EH (cell line): ENCODE results near the gene OR10G7.
"Not testable (repeated sequence)": the region's sequence is repeated elsewhere in the genome, so short reads cannot be mapped to it uniquely, and the experiment has no call there.

Experiments
- DNase-seq: peaks from one replicate; pipeline ENCODE4 v3.0.0-alpha.2; 2015; ENCODE audit warnings: low read depth

Gene OR10G7

DNA sequence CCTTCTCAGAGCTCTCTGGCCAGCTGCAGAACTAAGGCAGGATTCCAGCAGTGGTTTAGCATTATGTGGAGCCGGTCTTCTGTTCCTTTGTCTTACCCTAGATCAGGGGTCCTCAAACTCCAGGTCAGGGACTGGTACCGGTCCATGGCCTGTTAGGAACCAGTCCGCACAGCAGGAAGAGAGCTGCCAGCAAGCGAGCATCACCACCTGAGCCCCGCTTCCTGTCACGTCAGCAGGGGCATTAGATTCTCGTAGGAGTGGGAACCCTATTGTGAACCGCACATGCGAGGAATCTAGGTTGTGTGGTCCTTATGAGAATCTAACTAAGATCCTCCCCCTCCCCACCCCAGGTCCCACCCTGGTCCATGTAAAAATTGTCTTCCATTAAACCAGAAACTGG, 1.6 kb downstream of the OR10G7 start:
- no peak for DNase-seq

DNA sequence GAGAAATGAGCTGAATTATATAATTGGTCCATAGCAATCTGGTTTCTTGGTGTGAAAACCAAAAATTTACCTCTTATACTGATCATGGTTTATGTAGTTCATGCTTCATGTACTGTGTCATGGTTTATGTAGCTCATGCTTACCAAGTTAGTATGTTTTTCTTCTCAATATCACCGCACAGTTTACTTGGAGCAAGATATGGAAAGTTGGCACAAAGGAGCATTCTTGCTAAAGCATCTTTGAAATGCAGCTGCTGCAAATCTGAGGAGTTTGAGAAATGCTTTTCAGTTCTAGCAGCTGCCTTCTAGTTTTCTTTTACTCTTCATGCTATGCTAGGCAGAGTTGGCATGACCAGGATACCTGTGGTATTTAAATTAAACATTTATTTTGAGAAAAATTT, 4.5 kb downstream of the OR10G7 start:
- no peak for DNase-seq

DNA sequence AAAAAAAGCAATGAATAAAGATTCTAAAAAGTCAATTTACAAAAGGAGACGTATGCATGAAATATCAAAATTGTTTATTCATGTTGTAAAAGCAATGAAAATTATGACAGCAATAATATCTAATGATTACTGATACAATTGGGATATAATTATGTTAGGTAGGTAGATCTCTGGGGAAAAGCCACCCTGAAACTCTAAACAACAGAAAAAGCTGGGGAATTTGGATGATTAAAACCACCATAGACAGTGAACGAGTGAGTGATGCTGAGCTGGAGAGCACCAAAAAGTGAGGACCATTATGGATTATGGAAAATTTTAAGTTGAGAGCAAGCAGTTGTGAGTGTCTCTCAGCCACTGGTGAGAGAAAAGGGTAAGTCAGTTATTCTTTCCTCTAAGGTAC, 14.6 kb downstream of the OR10G7 start, which contains the start of gene OR10G8:
Gene OR10G8, plus strand, starts transcription at position 301 of the 400 bp plus-strand sequence. CDS start 2,825 bp downstream, outside the sequence.
- no peak for DNase-seq

DNA sequence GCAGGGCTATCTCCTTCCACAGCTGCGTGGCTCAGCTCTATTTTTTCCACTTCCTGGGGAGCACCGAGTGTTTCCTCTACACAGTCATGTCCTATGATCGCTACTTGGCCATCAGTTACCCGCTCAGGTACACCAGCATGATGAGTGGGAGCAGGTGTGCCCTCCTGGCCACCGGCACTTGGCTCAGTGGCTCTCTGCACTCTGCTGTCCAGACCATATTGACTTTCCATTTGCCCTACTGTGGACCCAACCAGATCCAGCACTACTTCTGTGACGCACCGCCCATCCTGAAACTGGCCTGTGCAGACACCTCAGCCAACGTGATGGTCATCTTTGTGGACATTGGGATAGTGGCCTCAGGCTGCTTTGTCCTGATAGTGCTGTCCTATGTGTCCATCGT, 25.3 kb downstream of the OR10G7 start:
- DNase-seq = not testable (repeated sequence)

DNA sequence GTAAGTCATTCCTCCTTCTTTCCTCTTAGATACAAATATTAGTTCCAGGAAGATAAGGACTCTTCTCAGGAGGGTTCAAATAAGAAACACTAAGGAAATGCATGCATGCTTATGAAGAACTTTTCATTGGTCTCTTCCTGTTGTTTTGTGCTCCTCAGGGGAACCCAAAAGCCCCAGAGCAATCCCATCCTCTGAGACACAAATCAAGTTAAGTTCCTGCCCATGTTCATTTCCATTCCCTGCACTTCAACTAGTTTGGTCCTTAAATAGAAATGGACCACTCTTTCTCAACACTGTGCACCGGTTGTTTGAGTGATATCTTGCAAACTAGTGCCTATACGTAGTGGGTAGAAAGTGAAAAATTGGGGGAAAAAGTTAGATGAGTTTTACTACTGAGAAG, 28.4 kb downstream of the OR10G7 start, which contains the start of gene OR10G4:
Gene OR10G4, plus strand, starts transcription at position 301 of the 400 bp plus-strand sequence. CDS start 2,578 bp downstream, outside the sequence.
- no peak for DNase-seq

DNA sequence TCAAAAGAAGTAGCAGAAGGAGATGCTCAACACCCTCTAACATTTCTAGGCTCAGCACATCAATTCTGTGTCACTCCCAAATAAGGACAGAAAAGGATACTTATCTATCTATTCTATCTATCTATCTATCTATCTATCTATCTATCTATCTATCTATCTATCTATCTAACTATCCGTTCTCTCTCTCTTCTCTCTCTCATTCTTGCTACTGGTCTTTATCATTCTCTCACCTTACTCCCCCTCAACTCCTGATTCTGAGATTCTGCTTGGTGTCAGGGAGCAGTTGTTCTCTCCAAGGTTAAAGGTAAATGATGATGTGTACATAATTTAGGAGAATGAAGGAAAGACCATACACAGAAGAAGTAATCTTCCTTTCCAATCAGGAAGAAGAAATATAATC, 46.0 kb downstream of the OR10G7 start, which contains the start of gene OR10G6:
Gene OR10G6, minus strand, starts transcription at position 43 of the 400 bp plus-strand sequence. Its CDS starts 0 bp downstream, at position 43.
- no peak for DNase-seq
